ENCODE results near the gene HES2.
"Not testable (repeated sequence)": the region's sequence is repeated elsewhere in the genome, so short reads cannot be mapped to it uniquely, and the experiment has no call there.

HES2 gene

GRCh38 chr1:6453895-6454855 is 34.5 kb upstream of the HES2 start:
- not testable (repeated sequence) for DNase-seq

GRCh38 chr1:6450943-6451373 is 31.2 kb upstream of the HES2 start:
- no peak for DNase-seq

- not testable (repeated sequence) for DNase-seq
Measured at GRCh38 chr1:6450486-6450885, 30.8 kb upstream of the HES2 start.

- DNase-seq, result no peak
Measured at GRCh38 chr1:6450005-6450450, 30.3 kb upstream of the HES2 start.

- DNase-seq, result no peak
Measured at GRCh38 chr1:6448749-6449631, 29.3 kb upstream of the HES2 start.

GRCh38 chr1:6447818-6448748 is 28.4 kb upstream of the HES2 start:
- no peak for DNase-seq

GRCh38 chr1:6447016-6447817 is 27.5 kb upstream of the HES2 start:
- DNase-seq, result no peak

- no peak for DNase-seq
Measured at GRCh38 chr1:6446665-6447015, 26.9 kb upstream of the HES2 start.

GRCh38 chr1:6445929-6446328 is 26.2 kb upstream of the HES2 start:
- not testable (repeated sequence) for DNase-seq

- DNase-seq, result no peak
Measured at GRCh38 chr1:6445062-6445763, 25.5 kb upstream of the HES2 start.

- DNase-seq, result no peak
Measured at GRCh38 chr1:6444377-6444776, 24.7 kb upstream of the HES2 start.

- DNase-seq, result no peak
Measured at GRCh38 chr1:6443339-6444115, 23.8 kb upstream of the HES2 start.

- no peak for DNase-seq
Measured at GRCh38 chr1:6441586-6441985, 21.9 kb upstream of the HES2 start.

GRCh38 chr1:6440198-6441126 is 20.7 kb upstream of the HES2 start:
- DNase-seq, result peak; percentile 13

- DNase-seq, result peak; percentile 5
Measured at GRCh38 chr1:6438047-6438525, 18.4 kb upstream of the HES2 start.

GRCh38 chr1:6437012-6437700 is 17.4 kb upstream of the HES2 start:
- DNase-seq, result not testable (repeated sequence)

GRCh38 chr1:6436277-6436676 is 16.6 kb upstream of the HES2 start:
- not testable (repeated sequence) for DNase-seq

- DNase-seq, result no peak
Measured at GRCh38 chr1:6435547-6435946, 15.8 kb upstream of the HES2 start.
